Measurements from ENCODE around the gene ZWILCH.

DNA sequence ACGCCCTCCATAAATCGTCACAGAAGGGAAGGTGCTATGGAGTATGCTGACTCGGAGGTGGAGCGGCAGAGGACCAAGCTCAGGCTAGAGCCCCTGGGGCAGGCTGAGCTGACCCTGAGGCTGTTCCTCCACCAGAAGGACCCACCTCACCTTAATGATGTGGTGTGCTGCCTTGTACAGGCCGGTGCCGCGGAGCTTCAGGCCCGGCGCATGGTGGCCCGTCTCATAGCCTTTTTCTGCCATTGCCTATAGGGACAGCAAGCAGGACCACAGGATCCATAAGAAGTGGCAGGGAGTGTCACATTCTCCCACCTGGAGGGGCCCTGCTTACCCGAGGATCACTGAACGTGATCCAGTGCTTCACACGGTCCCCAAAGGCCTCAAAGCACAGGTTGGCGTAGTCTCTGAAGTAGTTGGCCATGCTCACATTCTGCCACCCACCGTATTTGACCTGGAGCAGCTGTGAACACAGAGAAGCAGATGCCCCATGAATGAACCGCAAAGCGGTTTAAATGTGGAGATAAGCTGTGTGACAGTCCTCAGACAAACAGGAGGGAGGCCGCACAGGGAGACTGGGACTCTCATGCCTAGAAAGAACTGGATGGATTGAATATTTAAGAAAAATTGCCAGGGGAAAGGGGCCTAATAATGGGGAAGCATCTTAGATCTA lies 55.9 kb downstream of the ZWILCH start:
- TF ChIP-seq, protein P1, sequence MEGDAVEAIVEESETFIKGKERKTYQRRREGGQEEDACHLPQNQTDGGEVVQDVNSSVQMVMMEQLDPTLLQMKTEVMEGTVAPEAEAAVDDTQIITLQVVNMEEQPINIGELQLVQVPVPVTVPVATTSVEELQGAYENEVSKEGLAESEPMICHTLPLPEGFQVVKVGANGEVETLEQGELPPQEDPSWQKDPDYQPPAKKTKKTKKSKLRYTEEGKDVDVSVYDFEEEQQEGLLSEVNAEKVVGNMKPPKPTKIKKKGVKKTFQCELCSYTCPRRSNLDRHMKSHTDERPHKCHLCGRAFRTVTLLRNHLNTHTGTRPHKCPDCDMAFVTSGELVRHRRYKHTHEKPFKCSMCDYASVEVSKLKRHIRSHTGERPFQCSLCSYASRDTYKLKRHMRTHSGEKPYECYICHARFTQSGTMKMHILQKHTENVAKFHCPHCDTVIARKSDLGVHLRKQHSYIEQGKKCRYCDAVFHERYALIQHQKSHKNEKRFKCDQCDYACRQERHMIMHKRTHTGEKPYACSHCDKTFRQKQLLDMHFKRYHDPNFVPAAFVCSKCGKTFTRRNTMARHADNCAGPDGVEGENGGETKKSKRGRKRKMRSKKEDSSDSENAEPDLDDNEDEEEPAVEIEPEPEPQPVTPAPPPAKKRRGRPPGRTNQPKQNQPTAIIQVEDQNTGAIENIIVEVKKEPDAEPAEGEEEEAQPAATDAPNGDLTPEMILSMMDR (IDR thresholded peaks at IDR 0.05; ENCODE audit: borderline replicate concordance, extremely low read depth, low read length, poor library complexity, severe bottlenecking) = no peak
- TF ChIP-seq EZH2 (IDR thresholded peaks at IDR 0.05; ENCODE audit: borderline replicate concordance, low read depth, low read length, severe bottlenecking) = no peak
